ENCODE data around the gene PAM.
"Not testable (repeated sequence)": the region's sequence is repeated elsewhere in the genome, so short reads cannot be mapped to it uniquely, and the experiment has no call there.

PAM gene

DNA sequence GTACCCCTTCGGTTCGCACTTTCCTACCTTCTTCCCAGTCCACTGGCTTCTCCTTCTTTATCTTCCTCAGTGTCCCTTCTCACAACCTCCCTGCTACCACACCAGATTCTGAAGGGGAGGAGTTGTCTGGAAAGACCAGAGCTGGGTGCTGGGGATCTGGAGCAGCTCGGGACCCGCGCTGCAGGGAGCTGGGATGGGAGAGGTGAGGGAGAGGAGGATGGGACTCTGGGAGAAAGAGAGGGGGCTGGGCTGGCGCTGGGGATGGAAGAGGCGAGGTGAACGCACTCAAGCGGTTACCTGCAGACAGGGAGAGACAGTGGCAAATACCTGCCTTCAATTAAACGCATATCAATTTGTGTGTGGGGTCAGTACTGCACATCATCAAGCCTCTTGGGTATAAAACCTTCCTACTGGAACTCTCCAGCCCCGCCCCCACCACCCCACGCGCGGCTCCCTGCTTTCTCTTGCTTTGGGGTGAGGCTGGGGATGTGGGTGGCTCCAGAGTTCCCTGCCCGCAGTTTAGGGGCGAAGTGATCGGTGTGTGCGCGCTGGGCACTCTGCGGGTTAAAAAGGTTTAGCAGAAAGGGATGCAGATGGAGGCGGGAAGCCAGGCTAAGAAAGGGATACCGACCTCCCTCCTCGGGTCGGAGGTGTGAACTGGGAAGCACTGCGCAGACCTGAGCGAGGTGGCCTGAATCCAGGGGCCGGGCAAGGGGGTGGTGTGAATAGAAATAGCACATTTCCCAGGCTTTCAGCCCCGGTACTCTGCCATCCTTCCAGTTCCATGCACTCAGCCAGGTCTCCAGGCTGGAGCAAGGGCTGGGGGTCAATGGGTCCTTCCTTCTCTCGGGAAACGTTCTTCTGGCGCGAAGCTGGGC is 977 bp upstream of the PAM start:
- peak; percentile 21 for DNase-seq

DNA sequence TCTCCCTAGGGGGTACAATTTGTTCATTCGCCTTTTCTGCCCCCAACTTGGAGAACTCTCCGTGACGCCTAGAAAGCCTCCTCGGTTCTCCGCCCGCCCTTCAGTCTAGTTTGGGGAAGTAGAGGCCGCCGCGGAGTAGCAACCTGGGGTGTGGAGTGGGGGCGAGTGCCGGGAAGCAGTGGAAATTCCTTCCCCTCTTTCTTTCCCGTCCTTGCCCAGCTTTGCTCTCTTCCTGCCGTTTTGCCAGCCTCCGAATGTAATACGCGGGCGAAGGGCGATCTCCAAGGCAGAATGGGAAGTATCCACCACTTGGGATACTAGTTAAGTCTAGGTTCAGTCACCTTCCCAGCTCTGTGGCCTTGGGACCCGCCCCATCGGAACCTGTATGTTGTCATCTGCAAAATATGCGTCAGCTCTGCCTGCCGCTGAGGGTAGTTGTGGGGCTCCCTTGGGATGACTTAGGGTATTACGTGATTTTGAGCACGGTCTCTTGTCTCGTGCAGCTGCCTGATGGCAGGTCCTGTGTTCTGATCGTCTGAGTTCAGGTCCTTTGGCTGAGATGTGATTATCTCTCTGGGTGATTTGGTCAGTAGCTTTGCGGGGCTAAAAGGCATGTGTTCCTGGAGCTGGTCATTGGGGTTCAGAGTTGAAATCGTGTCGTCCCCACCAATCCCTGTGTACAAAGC is 724 bp downstream of the PAM start:
- DNase-seq = peak; percentile 79

DNA sequence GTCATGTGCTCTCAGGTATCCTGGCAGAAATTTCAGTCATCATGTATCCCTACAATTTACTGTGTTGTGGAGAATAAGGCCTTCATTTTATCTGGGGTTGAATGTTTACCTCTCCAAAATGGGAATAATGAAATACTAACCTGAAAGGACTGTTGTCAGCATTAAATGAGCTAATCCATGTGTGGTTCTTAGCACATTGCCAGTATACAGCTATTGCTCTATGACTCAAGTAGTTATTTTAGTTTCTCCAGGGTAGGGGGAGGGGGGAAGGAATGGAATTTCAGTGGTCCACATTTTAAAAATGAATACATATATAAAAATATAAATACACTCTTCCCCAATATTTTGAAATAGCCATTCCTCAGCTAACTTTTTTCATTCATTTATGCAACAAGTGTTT is 3.5 kb downstream of the PAM start:
- no peak for DNase-seq

DNA sequence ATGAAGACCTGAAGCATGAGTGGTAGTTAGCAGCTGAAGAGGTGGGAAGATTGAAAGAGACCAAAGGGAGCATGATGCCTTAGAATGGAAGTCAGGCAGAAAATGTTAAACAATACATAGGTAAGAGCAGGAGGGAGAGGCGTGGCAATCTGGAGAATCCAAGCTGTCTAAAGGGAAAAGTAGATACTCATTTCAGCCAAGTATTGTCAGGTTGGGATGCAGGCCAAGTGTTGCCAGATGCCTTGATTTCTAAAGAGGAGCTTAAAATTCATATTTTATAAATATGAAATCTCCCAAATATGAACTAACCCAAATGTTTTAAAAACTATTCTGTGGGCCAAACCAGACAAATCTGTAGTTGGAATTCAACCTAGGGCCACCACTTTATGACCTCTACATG is 4.2 kb downstream of the PAM start:
- DNase-seq = no peak

DNA sequence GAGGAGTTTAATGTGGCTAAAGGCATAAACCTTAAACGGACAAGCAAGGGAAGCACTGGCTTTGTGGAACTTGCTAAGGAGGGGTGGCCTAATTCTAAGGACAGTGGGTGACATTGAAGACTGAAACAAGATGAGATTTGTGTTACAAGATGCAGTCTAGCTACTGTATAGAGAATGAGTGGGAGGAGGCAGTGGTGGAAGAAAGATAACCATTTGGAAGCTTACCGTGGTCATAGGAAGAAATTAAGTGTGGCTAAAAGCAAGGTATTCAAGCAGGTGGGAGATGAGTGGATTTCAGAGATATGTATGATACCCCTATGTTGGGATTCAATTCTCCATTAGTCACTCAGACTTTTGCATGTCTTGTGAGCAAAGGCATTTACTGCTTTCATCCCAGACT is 4.6 kb downstream of the PAM start:
- no peak for DNase-seq

DNA sequence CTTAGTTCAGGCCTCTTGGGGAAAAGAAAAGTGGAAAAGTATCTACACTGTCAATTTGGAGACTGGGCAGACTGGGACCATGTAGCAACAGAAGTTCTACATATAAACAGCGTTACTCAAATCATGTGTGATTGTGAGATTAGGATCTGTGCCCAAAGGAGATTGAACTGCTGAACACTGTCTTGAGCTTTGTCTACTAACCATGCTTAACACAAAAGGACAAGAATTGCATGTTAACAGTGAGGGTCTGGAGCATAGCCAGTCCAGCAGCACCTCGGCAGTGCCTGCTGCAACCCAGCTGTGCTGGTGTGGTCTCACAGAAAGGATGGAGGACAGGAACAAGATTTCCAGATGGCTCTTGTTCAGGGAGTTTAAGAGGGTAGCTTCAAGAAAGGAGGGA is 5.7 kb downstream of the PAM start:
- no peak for DNase-seq

DNA sequence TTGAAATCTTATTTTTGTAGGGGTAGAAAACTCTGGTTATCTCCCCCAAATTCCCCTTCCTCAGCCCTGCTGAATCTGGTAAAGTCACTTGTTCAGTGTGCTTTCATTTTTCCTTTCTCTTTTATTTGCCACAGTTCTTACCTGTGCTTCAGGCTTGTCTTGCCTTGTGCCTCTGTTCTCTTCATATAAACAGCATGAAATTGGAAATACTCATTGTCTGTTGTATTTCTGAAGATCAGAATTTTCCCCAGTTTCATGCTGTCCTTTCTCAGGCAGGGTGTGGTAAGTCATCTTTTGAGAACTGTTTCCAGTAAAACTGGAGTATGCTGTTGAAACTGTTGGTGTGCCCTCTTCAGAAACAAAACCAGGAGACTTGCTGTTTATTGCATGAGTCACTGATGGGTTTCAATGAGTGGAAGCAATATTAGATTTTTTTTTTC is 7.0 kb downstream of the PAM start:
- DNase-seq = no peak

DNA sequence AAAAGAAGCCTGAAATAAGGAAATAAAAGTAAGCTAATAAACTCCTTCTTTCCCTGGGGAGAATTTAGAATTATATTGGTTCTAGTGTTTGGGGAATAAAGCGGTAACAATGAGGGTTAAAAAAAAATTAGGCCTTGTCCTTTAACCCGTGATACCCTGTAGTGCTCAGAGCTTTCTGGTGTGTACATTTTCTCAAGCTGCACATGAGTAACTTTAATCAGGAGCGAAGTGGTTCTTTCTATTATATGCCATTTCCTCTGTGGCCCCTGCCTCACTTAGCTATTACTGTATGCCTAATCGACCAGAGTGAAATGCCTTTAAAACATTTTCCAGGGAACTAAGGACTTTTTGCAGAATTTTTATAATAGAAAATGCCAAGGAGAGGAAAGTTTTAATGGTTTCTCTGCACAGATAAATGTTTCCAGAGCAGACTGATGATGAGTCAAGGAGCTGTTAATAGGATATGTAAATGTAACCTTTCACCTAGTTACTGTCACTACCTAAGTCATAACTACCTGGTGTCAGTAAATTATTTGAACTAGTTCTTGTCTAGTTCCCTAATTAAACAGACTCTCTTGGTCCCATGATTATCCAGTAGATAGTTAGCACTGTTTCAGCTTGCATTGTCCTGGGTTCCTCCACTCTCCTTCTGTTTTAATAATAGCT is 7.6 kb downstream of the PAM start:
- DNase-seq = no peak

DNA sequence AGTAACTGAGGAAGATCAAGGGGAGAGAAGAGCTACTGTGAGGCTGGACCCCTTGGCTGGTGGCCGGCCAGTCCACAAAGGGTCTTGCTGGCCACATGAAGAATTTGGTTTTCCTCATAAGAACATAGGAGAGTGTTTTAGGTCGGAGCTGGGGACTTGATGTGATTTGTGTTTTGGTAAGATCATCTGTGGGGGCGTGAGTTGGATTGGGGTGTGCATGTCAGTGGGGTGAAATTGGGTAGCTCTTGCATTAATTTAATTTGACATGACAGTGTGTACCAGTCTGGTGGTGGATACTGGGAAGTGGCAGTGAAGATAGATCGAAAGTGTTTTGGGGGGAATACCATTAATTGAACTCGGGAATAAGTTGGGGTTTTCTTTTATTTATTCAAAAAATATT is 8.6 kb downstream of the PAM start:
- DNase-seq = no peak

DNA sequence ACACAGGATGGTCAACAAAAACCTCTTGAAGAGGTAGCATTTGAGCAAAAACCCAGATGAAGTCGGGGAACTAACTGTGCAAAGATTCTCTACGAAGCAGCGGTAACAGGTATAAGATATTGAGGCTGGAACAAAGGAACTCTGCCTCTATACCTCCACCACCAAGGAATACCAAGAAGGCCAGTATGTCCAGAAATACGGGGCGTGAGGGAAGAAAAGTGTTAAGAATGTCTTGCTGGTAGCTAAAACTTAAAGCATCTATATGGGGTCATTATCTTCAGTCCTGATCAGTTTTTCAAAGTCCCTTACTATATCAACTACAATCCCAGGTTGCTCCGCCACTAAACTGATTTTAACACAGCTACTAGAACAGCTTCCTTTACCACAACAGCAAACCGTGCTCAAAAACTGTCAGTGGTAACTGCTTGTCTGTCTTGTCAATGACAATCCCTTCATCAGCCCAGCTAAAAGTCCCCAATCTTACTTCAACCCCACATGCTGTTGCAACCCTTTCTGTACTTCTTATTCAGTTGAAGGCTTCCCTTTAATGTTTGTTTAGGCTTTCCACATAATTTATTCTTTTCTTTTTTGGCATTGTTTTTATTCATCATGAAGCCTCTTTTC is 9.4 kb downstream of the PAM start:
- DNase-seq = no peak

DNA sequence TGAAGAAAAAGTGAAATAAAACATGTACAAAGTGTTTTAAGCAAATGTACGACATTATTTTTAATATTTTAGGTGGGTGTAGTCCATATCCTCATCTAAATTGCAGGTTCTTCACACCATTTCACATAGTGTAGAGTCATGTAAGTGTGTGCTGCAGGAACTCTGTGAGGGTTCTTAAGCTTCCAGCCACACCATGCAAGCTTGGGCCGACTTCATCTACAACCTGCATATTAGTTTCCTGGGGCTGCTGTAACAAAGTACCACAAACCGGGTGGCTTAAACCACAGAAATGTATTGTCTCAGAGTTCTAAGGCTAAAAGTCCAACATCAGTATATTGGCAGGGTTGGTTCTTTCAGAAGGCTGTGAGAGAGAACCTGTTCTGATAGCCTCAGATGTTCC is 10.2 kb downstream of the PAM start:
- DNase-seq = no peak

DNA sequence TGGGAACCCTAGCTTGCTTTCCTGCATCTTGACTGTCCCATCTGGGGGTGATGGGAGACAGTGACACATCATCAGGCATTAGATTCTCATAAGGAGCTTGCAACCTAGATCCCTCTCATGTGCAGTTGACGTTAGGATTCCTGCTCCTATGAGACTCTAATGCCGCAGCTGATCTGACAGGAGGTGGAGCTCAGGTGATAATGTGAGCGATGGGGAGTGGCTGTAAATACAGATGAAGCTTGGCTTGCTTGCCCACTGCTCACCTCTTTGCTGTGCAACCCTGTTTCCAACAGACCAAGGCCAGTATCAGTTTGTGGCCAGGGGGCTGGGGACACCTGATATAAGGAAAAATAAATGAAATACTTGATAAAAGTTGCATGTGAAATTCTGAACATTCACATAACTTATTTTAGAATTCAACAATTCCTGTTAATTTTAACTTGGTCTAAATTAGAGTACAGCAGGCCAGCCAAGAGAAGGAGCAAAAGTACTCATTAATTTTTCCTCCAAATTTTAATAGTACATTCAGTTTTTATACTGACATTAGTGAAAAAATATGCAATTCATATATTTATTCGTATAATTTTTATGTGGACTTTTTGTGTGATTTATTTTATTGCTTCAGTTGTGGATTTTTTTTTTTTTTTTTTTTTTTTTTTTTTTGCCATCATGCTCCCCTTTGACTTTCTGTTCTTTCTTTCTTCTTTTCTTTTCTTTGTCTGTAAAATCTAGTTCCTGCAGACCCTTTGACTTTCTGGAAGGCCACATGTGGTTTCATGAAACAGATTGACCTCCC is 11.4 kb downstream of the PAM start:
- DNase-seq = no peak

DNA sequence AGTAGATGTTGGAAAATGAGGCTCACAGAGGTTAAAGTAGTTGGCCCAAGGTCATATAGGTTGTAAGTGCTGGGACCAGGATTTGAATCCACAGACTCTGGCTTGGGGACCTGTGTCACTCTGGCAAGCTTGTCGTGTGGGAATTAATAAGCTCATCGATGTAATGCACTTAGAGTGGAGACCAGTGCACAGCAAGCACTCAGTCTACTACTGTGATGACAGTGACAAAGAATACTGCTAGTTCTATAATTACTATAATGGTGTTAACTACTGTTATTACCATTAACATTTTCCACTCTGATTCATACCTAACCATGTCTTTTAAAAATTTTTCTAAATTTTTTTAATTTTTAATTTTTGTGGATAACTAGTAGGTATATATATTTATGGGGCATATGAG is 12.8 kb downstream of the PAM start:
- DNase-seq = peak; percentile 19

DNA sequence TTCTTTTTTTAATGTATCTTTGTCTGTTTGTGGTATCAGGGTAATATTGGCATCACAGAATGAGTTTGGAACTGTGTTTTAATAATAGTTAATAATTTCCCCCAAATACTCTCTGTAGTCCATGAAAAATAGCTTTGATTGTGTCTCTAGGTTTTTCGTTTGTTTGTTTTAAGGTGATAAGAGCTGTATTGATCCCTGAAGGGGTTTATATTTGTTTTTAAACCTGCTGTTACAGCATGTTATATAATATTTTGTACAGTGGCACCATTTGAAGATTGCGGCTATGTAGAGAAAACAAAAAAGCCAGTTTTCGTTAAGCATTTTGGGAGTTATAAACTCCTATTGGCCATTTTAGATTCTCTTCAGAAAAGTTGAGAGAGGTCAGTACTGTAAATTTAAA is 15.7 kb downstream of the PAM start:
- no peak for DNase-seq

DNA sequence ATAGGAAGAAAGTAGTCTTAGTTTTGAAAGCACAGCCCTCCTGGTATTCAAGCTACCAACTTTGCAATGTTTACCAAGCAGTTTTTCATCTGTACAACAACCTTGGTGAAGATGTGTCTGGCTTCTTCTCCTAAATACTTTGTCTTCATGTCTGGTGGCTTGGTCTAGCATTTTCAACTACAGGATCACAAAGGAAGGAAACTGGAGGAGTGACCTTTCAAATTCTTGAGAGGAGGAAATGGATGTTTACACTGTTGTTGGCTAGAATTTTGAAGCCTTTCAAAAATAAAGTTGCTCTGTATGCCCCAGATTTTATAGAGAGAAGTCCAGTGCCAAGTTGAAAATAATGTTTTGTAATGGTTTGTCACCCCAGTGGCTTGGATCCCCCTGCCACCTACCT is 16.3 kb downstream of the PAM start:
- DNase-seq = no peak

DNA sequence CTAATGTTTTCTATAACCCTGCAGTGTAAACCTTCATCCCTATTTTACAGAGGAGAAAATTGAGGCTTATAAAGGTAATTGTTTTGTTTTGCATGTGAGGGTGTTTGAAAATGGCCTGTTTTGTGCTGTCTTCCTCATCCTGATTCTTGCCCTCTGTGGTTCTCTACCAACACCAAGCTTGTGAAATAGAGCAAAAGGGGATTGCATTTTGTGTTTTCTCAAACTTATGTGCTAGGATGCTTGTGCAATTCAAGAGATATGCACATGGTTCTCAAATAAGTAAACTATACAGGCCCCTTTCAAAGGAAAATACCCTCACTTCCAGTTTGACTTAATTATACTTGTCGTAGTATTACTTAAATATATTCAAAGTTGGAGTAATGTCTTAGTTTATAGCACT is 17.2 kb downstream of the PAM start:
- no peak for DNase-seq

DNA sequence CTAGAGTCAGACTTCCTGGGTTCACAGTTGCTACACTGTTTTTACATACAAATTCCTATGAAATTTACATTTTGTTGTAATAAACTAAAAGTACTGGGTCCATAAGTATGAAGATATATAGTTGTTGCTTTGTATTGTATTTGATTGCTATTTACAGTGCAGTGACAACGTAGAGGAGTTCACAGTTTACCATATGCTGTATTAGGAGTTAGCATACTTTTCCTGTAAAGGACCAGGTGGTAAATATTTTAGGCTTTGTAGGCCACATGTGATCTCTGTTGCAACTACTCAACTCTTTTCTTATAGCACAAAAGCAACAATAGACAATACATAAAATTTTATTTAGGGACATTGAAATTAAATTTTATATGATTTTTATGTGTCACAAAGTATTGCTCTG is 18.0 kb downstream of the PAM start:
- no peak for DNase-seq

DNA sequence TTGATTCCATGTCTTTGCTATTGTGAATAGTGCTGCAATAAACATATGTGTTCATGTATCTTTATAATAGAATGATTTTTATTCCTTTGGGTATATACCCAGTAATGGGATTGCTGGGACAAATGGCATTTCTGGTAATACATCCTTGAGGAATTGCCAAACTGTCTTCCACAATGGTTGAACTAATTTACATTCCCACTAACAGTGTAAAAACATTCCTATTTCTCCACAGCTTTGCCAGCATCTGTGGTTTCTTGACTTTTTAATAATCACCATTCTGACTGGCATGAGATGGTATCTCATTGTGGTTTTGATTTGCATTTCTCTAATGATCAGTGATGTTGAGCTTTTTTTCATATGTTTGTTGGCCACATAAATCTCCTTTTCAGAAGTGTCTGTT is 20.7 kb downstream of the PAM start:
- DNase-seq = not testable (repeated sequence)

DNA sequence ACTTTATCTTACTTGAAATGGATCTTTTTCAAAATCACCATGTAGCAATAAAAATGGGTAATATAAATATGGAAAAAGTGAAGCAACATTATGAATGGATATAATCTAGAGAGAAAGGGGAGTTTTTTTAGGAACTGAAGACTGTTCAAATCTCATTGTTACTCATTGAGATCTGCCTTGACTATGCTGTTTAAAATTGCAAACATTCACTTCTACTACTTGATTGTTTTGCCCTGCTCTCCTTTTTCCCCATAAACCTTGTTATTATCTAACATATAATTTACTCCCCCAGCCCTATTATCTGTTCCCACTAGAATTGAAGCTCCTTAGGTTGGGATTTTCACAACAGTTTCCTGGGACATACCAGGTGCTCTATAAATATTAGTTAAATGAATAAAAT is 22.0 kb downstream of the PAM start:
- no peak for DNase-seq

DNA sequence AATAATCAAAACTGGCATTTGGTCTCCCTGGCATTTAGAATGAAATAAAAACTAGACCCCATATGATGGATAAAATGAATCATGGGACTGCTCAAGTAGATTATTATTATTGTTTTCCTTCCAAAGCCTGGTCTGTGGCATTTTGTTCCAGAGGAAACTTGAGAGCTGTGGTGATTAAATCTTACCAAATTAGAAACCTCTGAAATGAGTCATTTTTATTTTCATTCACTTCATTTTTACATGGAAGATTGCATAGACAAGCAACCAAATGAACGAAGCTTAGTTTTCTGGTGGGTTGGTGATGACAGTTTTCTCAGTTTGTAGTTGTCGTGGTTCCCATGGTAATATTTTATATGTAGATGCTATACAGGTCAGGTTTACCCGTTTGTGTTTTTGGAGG is 23.4 kb downstream of the PAM start:
- DNase-seq = no peak

DNA sequence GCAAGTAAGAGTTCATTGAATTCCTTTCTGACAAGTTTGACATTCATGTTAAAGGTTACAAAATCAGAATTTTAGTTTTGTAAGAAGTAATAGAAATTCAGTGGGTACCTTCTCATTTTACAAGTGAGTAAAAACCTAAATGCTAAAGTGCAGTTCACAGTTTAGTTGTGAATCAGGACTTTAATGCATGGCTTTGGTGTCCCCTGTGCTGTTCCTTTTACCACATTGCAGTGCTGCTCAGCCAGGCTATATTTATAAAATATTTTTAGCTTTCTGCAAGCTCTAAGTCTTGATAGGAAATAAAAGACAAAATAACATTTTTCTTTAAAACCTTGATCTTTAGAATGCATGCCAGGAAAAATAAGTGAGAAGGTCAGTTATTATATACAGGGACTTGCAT is 26.3 kb downstream of the PAM start:
- DNase-seq = no peak

DNA sequence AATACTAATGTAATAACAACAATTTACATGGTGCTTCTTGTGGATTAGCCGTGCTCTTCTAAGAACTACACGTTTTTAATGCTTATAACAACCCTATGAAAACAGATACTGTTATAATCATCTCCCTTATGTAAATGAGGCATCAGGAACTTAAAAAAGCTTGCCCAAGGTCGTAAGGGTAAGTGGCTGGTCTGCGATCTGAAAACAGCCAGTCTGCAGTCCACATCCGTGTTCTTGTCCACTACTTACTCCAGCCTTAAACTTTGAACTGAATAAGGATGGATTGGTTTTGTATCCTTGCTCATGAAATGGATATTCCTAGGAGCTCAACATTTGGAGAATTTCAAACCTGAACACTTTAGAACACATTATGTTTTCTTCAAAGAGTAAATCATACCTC is 26.7 kb downstream of the PAM start:
- no peak for DNase-seq

All from activated naive CD4-positive, alpha-beta T cell treated with Interleukin-2 at 50 U/mL for 16 hours (primary cell).